Activated naive CD8-positive, alpha-beta T cell treated with anti-CD3 and anti-CD28 coated beads for 36 hours (primary cell): ENCODE results near the gene USP11. TPM values are rescaled to one million over a fixed set of nuclear protein-coding genes. Genes with fewer than 3 reads are reported as not detected.

Experiments used
- DNase-seq: peaks from one replicate; pipeline ENCODE4 v3.0.0; 2021
- H3K27ac Mint-ChIP-seq: one replicate; pipeline ENCODE4 v1.8.0; 2022; ENCODE audit warnings: mild to moderate bottlenecking, moderate library complexity, mixed read lengths
- H3K27me3 Mint-ChIP-seq: one replicate; pipeline ENCODE4 v1.8.0; 2022; ENCODE audit warnings: mild to moderate bottlenecking, mixed read lengths
- H3K36me3 Mint-ChIP-seq: one replicate; pipeline ENCODE4 v1.8.0; 2021; ENCODE audit warnings: mild to moderate bottlenecking, mixed read lengths
- H3K4me1 Mint-ChIP-seq: one replicate; pipeline ENCODE4 v1.8.0; 2021; ENCODE audit warnings: mixed read lengths
- H3K4me3 Mint-ChIP-seq: one replicate; pipeline ENCODE4 v1.8.0; 2022; ENCODE audit warnings: mild to moderate bottlenecking, moderate library complexity, mixed read lengths
- H3K9me3 Mint-ChIP-seq: one replicate; pipeline ENCODE4 v1.8.0; 2022; ENCODE audit warnings: mixed read lengths
- total RNA-seq, 2 experiments: library from RNA; stranded (reverse); gene quantifications; one replicate each; pipeline ENCODE4 v1.2.3, GENCODE V29; 2021

Gene USP11
- total RNA-seq, 2 experiments from 2014 or later: 45.3 to 49.5 TPM

- peak overlapping the region; percentile 45 for H3K27ac Mint-ChIP-seq
- H3K9me3 Mint-ChIP-seq: no peaks in the 10 kb centered on the region
- H3K4me1 Mint-ChIP-seq: peaks cover 34% of the 10 kb centered on the region
- no peak overlapping the region for H3K4me3 Mint-ChIP-seq
- peaks cover 29% of the 10 kb centered on the region for H3K36me3 Mint-ChIP-seq
- DNase-seq: no peak
- no peaks in the 10 kb centered on the region for H3K27me3 Mint-ChIP-seq
These were observed 34.7 kb upstream of the USP11 start for GRCh38 chrX:47198026-47198686.

GRCh38 chrX:47198687-47199080 is 34.1 kb upstream of the USP11 start:
- H3K4me3 Mint-ChIP-seq: no peak overlapping the region
- H3K9me3 Mint-ChIP-seq: no peaks in the 10 kb centered on the region
- H3K4me1 Mint-ChIP-seq: peaks cover 31% of the 10 kb centered on the region
- no peaks in the 10 kb centered on the region for H3K27me3 Mint-ChIP-seq
- peak overlapping the region; percentile 45 for H3K27ac Mint-ChIP-seq
- peaks cover 28% of the 10 kb centered on the region for H3K36me3 Mint-ChIP-seq
- DNase-seq: no peak

- H3K4me3 Mint-ChIP-seq: no peak overlapping the region
- peaks cover 25% of the 10 kb centered on the region for H3K36me3 Mint-ChIP-seq
- DNase-seq: no peak
- H3K27me3 Mint-ChIP-seq: no peaks in the 10 kb centered on the region
- H3K27ac Mint-ChIP-seq: no peak overlapping the region
- peaks cover 30% of the 10 kb centered on the region for H3K4me1 Mint-ChIP-seq
- no peaks in the 10 kb centered on the region for H3K9me3 Mint-ChIP-seq
These were observed 33.5 kb upstream of the USP11 start for GRCh38 chrX:47199286-47199685.

- Mint-ChIP-seq H3K4me1 (peaks cover 20% of the 10 kb centered on the region), H3K27ac (peak overlapping the region; percentile 25), H3K36me3 (peaks cover 19% of the 10 kb centered on the region), H3K27me3 (no peaks in the 10 kb centered on the region), H3K4me3 (no peak overlapping the region), H3K9me3 (no peaks in the 10 kb centered on the region)
- DNase-seq: no peak
These were observed 32.2 kb upstream of the USP11 start for GRCh38 chrX:47200385-47201150.

- Mint-ChIP-seq H3K9me3 (no peaks in the 10 kb centered on the region), H3K4me3 (no peak overlapping the region), H3K27me3 (no peaks in the 10 kb centered on the region), H3K36me3 (peaks cover 19% of the 10 kb centered on the region), H3K4me1 (peaks cover 11% of the 10 kb centered on the region), H3K27ac (peak overlapping the region; percentile 31)
- DNase-seq: no peak
These were observed 31.4 kb upstream of the USP11 start for GRCh38 chrX:47201345-47201944.

- peaks cover 3% of the 10 kb centered on the region for H3K4me1 Mint-ChIP-seq
- peak overlapping the region; percentile 16 for H3K27ac Mint-ChIP-seq
- peaks cover 15% of the 10 kb centered on the region for H3K36me3 Mint-ChIP-seq
- no peaks in the 10 kb centered on the region for H3K9me3 Mint-ChIP-seq
- H3K4me3 Mint-ChIP-seq: no peak overlapping the region
- no peak for DNase-seq
- no peaks in the 10 kb centered on the region for H3K27me3 Mint-ChIP-seq
These were observed 30.5 kb upstream of the USP11 start for GRCh38 chrX:47202316-47202715.

- H3K9me3 Mint-ChIP-seq: no peaks in the 10 kb centered on the region
- H3K27me3 Mint-ChIP-seq: no peaks in the 10 kb centered on the region
- no peaks in the 10 kb centered on the region for H3K4me1 Mint-ChIP-seq
- no peak overlapping the region for H3K27ac Mint-ChIP-seq
- H3K36me3 Mint-ChIP-seq: peaks cover 15% of the 10 kb centered on the region
- H3K4me3 Mint-ChIP-seq: no peak overlapping the region
- no peak for DNase-seq
These were observed 29.9 kb upstream of the USP11 start for GRCh38 chrX:47202877-47203276.

- Mint-ChIP-seq H3K4me1 (no peaks in the 10 kb centered on the region), H3K36me3 (peaks cover 15% of the 10 kb centered on the region), H3K27ac (no peak overlapping the region)
These were observed 27.8 kb upstream of the USP11 start for GRCh38 chrX:47204970-47205369.

GRCh38 chrX:47206316-47206715 is 26.5 kb upstream of the USP11 start:
- Mint-ChIP-seq H3K27ac (peak overlapping the region; percentile 48), H3K9me3 (no peaks in the 10 kb centered on the region), H3K4me3 (no peak overlapping the region), H3K4me1 (no peaks in the 10 kb centered on the region), H3K27me3 (no peaks in the 10 kb centered on the region), H3K36me3 (peaks cover 12% of the 10 kb centered on the region)
- DNase-seq: no peak

More at GRCh38 chrX:47204970-47205369, 27.8 kb upstream of the USP11 start:
- no peaks in the 10 kb centered on the region for H3K27me3 Mint-ChIP-seq
- H3K9me3 Mint-ChIP-seq: no peaks in the 10 kb centered on the region
- H3K4me3 Mint-ChIP-seq: no peak overlapping the region
- no peak for DNase-seq

- H3K9me3 Mint-ChIP-seq: no peaks in the 10 kb centered on the region
- no peak overlapping the region for H3K27ac Mint-ChIP-seq
- no peak overlapping the region for H3K4me3 Mint-ChIP-seq
- DNase-seq: no peak
- no peaks in the 10 kb centered on the region for H3K4me1 Mint-ChIP-seq
- peaks cover 9% of the 10 kb centered on the region for H3K36me3 Mint-ChIP-seq
- H3K27me3 Mint-ChIP-seq: no peaks in the 10 kb centered on the region
These were observed 24.7 kb upstream of the USP11 start for GRCh38 chrX:47208108-47208507.

GRCh38 chrX:47209508-47210238 is 23.1 kb upstream of the USP11 start:
- Mint-ChIP-seq H3K36me3 (peaks cover 11% of the 10 kb centered on the region), H3K27me3 (no peaks in the 10 kb centered on the region), H3K9me3 (no peaks in the 10 kb centered on the region), H3K27ac (no peak overlapping the region), H3K4me3 (no peak overlapping the region), H3K4me1 (no peaks in the 10 kb centered on the region)
- no peak for DNase-seq

GRCh38 chrX:47210661-47211425 is 22.0 kb upstream of the USP11 start:
- DNase-seq: no peak
- H3K4me1 Mint-ChIP-seq: peaks cover 3% of the 10 kb centered on the region
- no peak overlapping the region for H3K4me3 Mint-ChIP-seq
- peaks cover 13% of the 10 kb centered on the region for H3K36me3 Mint-ChIP-seq
- no peaks in the 10 kb centered on the region for H3K27me3 Mint-ChIP-seq
- no peaks in the 10 kb centered on the region for H3K9me3 Mint-ChIP-seq
- peak overlapping the region; percentile 42 for H3K27ac Mint-ChIP-seq

- H3K4me1 Mint-ChIP-seq: peaks cover 21% of the 10 kb centered on the region
- H3K4me3 Mint-ChIP-seq: no peak overlapping the region
- peak overlapping the region; percentile 35 for H3K27ac Mint-ChIP-seq
- no peaks in the 10 kb centered on the region for H3K27me3 Mint-ChIP-seq
- no peaks in the 10 kb centered on the region for H3K9me3 Mint-ChIP-seq
- DNase-seq: no peak
- H3K36me3 Mint-ChIP-seq: peaks cover 23% of the 10 kb centered on the region
These were observed 20.2 kb upstream of the USP11 start for GRCh38 chrX:47212381-47213293.
